GM19452 (cell line): ENCODE measurements around the gene EIF2B1.
"Not testable (repeated sequence)": the region's sequence is repeated elsewhere in the genome, so short reads cannot be mapped to it uniquely, and the experiment has no call there.

Experiments used
- ATAC-seq: cut with Tn5 transposase; IDR thresholded peaks from one replicate; pipeline ENCODE4 v1.9.1; 2021; ENCODE audit not compliant: unreplicated experiment

EIF2B1 gene

DNA sequence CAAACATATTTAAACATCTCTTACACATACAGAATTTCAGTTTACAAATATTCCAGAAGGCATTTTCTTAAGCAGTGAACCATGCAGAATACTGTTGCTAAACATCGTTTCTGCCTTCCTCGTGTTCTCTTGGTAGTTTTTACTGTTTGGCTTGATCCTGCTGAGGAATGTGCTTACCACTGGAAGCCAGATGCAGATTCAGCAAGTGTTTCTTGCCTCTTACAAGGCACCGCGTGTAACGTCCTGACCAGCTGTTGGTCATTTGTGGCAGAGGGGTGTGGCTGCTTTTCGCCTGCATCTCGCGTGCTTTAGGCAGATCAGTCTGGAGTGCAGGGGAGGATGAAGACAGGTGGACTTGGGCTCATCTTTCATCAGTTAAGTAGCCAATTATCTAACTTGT, 12.4 kb downstream of the EIF2B1 start:
- no peak for ATAC-seq

DNA sequence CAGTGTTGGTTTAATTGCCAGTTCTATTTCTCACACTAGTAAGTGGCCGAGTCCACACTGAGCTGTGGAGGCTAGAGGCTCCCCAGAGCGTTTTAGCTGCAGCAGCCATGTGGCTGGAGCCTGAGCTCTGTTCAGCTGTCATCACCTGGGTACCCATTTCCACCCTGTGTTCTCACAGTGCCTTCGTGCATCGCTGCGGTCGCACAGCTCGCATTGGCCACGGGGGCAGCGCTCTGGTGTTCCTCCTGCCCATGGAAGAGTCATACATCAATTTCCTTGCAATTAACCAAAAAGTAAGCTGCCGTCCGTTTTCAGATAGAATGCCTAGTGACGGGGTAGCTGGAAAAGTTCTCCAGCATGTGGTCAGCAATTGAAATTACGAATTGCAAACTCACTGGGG, 15.9 kb downstream of the EIF2B1 start:
- ATAC-seq = no peak

DNA sequence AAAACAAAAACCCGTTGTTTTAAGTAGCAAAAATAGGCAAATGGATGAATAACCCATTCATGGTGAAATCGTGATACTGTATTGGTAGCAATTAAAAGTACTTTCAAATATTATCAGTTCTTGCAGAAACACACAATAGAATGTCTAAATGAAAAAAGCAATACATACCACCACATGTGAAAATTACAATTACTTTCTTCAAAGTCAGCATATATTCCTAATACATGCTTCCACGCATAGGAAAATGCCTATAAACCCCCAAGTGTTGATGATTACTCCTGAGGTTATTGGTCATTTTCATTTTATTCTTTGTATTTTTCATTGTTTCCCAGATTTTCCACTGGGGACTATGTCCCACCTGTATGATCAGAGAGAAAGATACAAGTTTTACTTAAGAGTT, 16.3 kb downstream of the EIF2B1 start:
- ATAC-seq = no peak

DNA sequence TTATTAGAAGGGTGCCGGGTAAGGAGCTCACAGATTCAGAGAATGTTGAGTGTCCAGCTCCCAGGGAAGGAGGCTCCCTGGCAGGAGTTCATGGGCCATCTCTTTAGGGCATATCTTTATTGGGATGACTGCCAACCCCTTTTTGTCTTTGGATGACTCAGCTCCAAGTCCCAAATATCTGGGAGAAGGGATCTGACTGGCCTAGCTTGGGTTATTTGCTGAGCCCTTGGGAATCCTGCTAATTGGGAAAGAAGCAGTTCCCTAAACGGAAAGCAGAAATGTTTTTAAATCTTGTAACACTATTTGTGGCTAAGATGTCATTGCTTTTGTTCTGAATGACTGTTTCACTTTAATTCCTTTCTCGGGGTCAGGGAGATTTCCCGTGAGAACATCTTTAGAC, 19.0 kb downstream of the EIF2B1 start:
- no peak for ATAC-seq

DNA sequence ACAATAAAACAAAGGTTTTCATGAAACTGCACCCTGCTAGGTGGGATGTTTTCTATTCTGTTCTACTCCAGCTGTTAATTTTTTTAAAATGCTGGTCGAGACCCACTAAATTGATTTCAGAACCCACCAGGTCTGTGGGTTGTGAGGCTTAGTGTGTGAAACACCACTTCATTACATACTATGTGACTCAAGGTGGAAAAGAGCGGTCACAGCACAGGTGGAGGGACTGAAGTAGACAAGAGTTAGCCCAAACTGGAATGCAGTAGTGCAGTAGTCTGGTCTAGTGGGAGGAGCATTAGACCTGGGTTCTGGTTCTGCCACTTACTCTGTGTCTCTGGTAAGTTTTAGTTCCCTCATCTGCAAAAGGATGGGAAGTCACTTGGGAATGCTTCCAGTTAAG, 19.4 kb downstream of the EIF2B1 start:
- ATAC-seq = no peak

DNA sequence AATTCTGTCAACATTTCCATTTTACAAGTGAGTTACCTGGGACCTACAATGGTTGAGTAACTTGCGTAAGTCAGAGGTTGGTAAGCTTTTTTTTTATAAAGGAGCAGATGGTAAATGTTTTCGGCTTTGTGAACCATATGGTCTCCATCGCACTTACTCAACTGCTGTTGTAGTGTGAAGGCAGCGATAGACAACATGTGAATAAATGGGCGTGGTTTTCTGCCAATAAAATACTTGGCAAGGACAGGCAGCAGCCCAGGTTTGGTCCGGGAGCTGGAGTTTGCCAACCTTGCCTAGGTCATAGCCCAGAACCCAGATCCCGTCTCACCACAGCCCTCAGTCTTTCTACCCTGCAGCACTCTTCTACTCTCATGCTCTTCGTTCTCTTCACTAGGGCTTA, 25.3 kb downstream of the EIF2B1 start:
- no peak for ATAC-seq

DNA sequence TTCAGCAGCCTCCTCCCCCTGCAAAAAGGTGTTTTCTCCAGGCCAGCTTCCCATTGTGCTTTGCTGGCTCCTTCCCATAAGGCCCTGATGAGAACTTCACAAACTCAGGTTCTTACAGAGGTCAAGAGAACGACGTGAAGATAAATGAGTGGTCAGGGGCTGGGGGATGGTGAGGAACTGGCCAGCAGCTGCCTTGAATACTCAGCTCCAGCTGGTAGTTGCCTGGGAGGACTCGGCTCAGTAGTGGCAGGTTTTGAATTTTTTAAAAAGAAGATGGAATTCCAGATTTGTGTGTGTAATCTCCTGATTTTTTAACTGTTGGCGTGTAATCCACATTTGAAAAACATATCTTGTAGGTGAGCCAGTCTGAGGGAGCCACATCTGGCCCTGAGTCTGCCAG, 25.7 kb downstream of the EIF2B1 start:
- ATAC-seq = no peak

DNA sequence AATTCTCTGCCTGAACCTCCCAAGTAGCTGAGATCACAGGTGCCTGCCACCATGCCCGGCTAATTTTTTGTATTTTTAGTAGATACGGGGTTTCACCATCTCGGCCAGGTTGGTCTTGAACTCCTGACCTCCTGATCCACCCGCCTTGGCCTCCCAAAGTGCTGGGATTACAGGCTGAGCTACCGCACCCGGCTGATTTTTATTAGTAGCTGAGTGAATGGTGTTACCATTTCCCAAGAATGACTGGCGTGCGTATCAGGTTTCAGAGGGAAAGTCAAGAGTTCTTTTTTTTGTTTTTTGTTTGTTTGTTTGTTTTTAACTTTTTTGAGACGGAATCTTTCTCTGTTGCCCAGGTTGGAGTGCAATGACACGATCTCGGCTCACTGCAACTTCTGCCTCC, 30.0 kb downstream of the EIF2B1 start:
- ATAC-seq = not testable (repeated sequence)

DNA sequence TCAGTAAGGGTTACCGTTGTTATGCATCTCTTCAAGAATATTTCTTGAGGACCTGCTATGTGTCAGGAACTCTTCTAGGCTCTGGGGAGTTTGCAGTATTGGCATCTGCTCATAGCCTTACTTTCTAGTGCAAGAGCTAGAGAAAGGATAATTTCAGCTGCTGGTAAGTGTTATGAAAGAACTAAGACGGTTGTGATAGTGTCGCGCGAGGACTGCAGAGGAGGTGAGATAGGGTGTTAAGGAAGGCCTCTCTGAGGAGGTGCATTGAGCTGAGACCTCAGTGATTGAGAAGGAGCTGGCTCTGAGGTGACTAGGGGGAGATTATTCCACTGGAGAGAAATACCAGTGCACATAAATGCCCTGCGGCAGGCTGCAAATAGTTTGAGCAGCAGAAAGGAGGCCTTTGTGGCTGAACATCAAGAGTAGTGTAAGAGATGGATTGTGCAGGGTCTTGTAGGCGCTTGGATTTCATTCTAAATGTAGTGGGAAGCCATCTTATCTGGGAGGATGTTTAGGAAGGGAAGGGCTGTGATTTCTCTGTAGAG, 30.8 kb downstream of the EIF2B1 start:
- ATAC-seq = no peak

DNA sequence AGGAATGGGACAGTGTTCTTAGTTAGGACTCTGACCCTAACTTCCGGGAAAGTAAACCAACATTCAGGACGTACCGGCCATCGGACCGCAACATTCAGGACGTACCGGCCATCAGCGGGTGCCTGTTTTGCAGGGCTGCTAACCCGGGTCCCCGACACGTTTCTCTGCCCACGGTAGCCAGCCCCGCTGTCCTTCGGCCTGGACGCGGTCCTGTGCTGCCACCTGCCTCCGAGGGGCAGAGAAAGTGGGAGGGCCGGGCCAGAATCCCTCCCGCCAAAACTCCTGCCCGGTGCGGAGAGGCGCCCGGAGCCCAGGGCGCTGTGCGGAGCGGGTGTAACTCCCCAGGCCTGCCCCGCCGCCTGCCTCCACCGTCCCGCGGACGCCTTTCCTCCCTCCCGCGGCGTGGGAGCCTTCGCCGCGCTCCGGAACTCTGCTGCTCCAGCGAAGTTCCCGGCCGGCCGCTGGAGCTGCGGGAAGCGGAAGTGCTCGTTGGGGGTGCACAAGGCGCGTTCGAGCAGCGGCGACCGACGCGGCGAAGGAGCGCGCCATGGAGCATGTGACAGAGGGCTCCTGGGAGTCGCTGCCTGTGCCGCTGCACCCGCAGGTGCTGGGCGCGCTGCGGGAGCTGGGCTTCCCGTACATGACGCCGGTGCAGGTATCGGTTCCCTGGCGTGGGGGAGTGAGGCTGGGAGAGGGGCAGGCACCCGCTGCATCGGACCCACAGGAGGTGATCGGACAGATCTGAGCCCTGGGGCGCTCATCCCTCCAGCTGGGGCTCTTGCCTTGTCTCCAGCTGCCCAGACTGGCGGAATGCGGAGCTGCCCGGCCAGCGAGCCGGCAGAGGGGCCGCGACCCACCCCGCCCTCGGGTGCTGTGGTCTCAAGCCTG, 31.6 kb downstream of the EIF2B1 start, which contains the start of gene DDX55:
Gene DDX55 (plus strand): TSS at position 498 of the 888 bp plus-strand sequence. CDS start 50 bp downstream, at position 548.
- ATAC-seq = peak; percentile 86

DNA sequence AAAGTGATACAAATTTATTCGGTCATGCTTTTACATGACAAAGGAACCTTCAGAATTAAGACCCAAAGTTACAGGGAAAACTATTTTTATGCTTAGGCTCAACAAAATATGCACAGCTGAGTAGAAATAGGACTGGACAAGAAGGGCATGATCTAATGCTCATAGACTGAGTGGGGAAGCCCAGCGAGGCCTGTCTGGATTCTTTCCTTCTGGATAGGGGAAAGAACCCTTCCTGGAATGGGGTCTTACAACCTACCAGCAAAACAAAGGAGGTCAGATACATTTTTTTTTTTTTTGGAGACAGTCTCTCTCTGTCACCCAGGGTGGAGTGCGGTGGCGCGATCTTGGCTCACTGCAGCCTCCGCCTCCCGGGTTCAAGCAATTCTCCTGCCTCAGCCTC, 33.8 kb downstream of the EIF2B1 start:
- ATAC-seq = no peak

DNA sequence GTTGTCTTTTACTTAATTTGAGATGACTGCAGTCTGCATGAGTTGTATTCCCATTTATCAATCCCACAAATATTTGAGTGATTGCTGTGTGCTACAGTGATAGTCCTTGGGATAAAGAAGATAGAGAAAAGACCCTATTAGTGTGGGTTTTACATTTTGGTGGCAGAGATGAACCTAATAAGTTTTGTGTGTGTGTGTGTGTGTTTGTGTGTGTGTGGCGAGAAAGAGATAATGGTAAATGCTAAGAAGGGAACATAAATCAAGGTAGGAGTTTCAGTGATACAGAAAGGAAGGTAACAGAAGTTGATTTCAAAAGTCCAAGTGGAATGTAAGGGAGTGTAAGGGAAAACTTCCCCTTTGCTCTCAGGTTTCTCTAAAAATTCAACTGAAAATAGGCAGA, 34.2 kb downstream of the EIF2B1 start:
- ATAC-seq = no peak

DNA sequence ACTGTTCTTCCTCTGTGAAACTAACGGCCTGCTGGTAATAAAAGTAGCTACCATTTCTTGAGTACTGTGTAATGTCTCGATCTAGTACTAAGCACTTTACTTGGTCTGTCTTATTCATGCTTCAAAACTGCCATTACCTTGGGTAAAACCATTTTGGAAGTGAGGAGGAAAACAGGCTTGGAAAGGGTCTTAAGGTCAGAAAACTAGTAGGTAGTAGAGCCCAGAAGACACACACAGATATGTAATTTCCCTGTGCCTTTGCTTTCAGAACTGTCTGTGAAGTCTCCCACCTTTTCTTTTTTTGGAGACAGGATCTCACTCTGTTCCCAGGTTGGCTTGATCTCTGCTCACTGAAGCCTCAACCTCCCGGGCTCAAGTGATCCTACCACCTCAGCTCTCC, 35.0 kb downstream of the EIF2B1 start:
- no peak for ATAC-seq

DNA sequence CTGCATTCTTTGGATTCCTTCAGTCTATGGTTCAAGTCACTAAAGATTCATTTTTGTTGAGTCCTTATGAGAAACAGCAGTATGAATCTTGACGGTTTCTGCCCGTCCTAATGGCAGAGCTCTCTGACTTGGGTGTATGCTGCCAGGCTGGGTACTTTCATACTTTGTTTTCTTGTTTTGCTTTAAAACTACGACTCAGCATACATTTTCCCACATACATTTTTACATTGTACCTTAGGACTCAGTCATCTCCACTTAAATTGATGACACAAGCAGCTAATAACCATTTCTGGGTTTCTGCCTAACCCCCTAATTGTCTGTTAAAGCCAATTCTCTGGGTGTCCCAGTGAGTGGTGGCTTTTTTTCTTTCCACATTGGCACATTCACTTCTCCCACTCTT, 36.4 kb downstream of the EIF2B1 start:
- ATAC-seq = no peak

DNA sequence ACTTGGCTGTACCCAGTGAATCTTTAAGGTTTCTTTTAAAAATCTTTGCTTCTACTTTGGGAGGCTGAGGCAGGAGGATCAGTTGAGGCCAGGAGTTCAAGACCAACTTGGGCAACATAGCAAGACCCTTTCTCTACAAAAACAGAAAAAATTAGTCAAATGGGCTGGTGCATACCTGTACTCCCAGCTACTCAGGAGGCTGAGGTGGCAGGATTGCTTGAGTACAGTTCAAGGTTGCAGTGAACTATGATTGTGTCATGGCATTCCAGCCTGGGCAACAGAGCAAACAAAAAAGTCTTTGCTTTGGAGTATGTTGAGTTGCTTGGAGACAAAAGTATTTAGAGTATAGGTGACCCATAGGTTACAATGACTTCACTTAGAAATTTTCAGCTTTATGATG, 37.8 kb downstream of the EIF2B1 start:
- no peak for ATAC-seq

DNA sequence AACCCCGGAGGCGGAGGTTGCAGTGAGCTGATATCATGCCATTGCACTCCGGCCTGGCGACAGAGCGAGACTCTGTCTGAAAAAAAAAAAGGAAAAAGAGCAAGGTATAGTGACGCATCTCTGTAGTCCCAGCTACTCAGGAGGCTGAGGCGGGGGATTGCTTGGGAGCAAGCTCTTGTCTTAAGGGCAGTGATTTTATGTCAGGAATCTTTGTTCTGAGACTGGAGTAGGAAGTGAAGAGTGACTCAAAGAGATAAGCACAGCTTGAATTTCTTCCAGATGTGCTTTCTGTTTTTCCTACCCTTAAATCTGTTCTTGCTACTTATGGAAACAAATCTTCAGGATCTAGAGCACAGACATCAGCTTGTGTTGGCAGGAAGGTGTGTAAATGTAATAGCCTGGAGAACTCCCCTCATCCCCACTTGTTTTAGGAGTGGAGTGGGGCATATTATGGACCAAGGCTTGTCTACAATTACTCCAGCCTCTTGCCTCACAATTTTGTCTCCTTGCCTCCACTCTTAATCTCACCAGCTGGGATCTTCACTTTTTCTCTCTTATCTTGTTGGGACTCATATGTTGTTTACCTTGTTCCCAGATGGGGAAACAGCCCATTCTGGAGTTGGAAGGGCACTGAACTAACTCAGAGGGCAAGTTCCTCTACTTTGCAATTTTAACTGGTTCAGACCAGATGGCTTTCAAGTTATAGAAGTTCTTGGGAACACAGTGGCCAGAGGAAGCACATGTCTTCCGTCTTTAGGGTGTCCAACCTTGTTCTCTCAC, 41.6 kb downstream of the EIF2B1 start:
- ATAC-seq = no peak

DNA sequence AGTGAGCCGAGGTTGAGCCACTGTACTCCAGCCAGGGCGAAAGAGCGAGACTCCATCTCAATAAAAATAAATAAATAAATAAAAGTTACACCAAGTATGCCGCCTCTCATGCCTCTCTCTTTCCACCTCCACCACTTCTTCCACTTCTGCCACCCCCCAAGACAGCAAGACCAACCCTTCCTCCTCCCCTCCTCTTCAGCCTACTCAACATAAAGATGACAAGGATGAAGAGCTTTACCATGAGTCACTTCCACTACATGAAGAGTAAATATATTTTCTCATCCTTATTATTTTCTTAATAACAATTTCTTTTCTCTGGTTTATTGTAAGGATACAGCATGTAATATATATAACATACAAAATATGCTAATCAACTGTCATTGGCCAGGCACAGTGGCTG, 52.7 kb downstream of the EIF2B1 start:
- no peak for ATAC-seq

DNA sequence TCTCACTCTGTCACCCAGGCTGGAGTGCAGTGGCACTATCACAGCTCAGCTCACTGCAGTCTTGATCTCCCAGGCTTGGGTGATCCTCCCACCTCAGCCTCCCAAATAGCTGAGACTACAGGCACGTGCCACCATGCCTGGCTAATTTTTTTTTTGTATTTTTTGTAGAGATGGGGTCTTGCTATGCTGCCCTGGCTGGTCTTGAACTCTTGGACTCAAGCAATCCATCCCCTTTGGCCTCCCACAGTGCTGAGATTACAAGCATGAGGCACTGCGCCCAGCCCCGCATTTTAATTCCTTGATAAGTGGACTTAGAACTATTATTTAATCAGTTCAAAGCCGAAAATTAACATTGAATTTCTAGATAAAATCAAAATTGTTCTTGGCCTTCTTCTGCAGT, 54.7 kb downstream of the EIF2B1 start:
- not testable (repeated sequence) for ATAC-seq

DNA sequence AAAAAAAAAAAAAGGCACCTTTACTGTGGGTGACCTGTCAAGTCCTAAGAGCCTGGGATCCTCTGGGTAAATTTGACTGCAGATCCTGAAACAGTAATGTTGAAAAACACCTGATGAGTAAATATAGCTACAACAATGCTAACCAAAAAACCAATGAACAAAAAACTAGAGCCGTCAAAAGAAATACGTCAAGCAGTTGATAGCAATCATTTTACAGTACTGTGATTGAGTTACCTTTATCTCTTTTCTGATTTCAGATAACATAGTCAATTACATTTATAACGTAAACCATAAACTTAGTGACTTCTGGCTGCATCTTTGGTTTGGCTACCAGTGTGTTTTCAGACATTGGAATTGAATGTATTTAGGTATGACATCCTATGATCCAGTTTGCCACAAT, 55.2 kb downstream of the EIF2B1 start:
- ATAC-seq = no peak

DNA sequence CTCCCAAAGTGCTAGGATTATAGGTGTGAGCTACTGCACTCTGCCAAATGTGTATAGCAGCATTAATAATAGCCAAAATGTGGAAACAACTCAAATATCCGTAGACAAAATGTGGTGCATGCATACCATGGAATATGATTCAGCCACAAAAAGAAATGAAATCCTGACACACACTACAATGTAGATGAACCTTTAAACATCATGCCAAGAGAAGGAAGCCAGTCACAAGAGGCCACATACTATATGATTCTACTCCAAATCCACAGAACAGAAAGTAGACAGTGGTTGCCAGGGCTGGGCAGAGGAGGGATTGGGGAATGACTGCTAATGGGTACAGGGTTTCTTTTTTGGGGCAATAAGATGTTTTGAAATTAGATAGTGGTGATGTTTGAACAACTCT, 56.9 kb downstream of the EIF2B1 start:
- ATAC-seq = no peak

DNA sequence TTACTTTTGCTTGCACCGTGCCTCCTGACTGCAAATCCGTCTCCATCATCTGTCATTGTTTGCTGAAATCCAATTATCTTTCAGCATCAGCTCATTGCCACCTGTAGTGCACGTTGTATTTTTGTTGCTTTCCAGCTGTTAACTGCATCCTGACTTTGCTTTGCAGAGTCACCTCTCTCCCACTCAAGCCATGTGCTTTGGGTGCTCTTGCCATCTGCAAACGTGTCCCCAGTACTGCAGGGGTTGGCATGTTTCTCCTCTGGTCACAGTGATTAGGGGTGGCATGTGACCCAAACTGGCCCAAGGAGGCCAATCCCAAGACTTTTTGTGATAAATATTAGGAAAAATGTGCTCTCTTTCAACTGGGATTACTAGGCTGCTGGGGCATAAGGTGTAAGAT, 59.6 kb downstream of the EIF2B1 start:
- ATAC-seq = no peak

DNA sequence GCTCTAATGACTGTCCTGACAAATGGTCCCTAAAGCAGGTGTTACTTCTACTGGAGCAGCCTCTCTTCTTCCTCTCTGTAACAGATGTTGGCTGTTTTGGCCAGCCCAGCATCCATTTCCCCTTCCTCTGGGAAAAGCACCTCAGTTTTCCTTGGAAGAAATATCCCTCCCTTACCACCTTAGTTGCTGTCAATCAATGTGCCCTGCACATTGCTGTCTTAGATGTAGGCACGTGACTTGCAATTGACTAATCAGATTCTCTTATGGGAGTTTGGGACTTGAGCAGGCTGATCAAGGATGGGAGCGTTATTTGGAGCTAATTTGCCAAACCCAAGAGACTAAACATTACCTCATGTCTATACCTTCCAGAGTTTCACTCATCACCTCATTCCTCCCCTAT, 61.1 kb downstream of the EIF2B1 start:
- no peak for ATAC-seq
